ENCODE results near the gene AFAP1L1. TPM values are rescaled to one million over a fixed set of nuclear protein-coding genes. Genes with fewer than 3 reads are reported as not detected.

Gene AFAP1L1
- total and polyA plus RNA-seq, 2 of the 13 experiments (the other 11 are each of a cell fraction or from before 2014, with no cell fraction given), result 0.38 to 1.0 TPM

DNA sequence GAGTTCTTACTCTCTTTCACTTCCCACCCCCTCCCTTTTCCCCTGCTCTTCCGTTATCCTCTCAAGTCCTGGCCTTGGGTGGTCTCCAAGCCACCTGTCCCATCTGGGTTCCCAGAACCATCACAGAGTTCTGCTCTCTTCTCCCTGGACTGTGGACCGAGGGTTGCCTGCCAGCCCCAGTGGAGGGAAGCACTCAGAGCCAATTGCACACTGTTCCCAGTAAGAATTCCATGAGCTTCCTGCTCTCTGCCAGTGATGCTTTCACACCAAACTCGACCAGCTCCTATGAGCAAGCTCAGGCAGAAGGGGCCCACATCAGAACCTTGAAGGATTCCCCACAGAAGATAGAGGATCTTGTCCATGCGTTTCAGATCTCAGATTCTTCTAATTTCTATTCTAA is 20.1 kb upstream of the AFAP1L1 start:
- Histone ChIP-seq H3K27ac (ENCODE audit: extremely low read length, insufficient read depth, low read length) (no peak overlapping the region), H3K9me3 (ENCODE audit: low read length) (no peaks in the 10 kb centered on the region), H3K4me2 (ENCODE audit: low read depth, low read length) (no peak overlapping the region), H2AFZ (ENCODE audit: low read length) (no peak overlapping the region), H3K4me3 (replicated peaks in 1 of 3; ENCODE audit: insufficient read depth in 1 of 3, low read depth in 2 of 3, low read length in 3 of 3) (no peak overlapping the region), H3K27me3 (ENCODE audit: control insufficient read depth in 1 of 2, insufficient read depth in 2 of 2, low read length in 2 of 2) (no peaks in the 10 kb centered on the region), H3K4me1 (ENCODE audit: insufficient read depth, low read length) (no peaks in the 10 kb centered on the region), H3K36me3 (replicated peaks in 1 of 2; ENCODE audit: control insufficient read depth in 1 of 2, insufficient read depth in 2 of 2, low read length in 2 of 2) (no peaks in the 10 kb centered on the region), H3K9ac (ENCODE audit: insufficient read depth, low read depth, low read length) (no peak overlapping the region), H4K20me1 (ENCODE audit: insufficient read depth, low read length) (no peaks in the 10 kb centered on the region), H3K79me2 (ENCODE audit: insufficient read depth, low read length) (no peaks in the 10 kb centered on the region)
- in situ Hi-C loops (cut with HindIII; ENCODE audit: extremely low pct_ligation_motif_present, low pct_unique_long_range_greater_than_20kb), result no loop called here
- no peak for FAIRE-seq
- ChIA-PET CTCF (ENCODE audit: low intra/inter-chr PET ratio, low total read pairs) (no interaction called here), POLR2A (no interaction called here)
- no TSS peak for BruUV-seq (replicated peaks)
- TF ChIP-seq ZNF382 (CRISPR knock-in tag; IDR thresholded peaks at IDR 0.05; ENCODE audit: borderline replicate concordance) (no peak), GTF3A (CRISPR knock-in tag; conservative IDR thresholded peaks at IDR 0.05) (no peak), ZNF33A (CRISPR knock-in tag; IDR thresholded peaks at IDR 0.05; ENCODE audit: borderline replicate concordance) (no peak), PHF20 (CRISPR knock-in tag; IDR thresholded peaks at IDR 0.05) (no peak), RFXANK (CRISPR knock-in tag; IDR thresholded peaks at IDR 0.05) (no peak), TBP (CRISPR knock-in tag; IDR thresholded peaks at IDR 0.05) (no peak), ZMYM4 (CRISPR knock-in tag; IDR thresholded peaks at IDR 0.05) (no peak), KDM5B (CRISPR knock-in tag; IDR thresholded peaks at IDR 0.05; ENCODE audit: borderline replicate concordance) (no peak), ZKSCAN5 (CRISPR knock-in tag; IDR thresholded peaks at IDR 0.05) (no peak), FOXO1 (CRISPR knock-in tag; IDR thresholded peaks at IDR 0.05) (no peak), PAX8 (CRISPR knock-in tag; IDR thresholded peaks at IDR 0.05; ENCODE audit: borderline replicate concordance) (no peak), NCOA2 (CRISPR knock-in tag; IDR thresholded peaks at IDR 0.05) (no peak)
- TF ChIP-seq, protein P1, sequence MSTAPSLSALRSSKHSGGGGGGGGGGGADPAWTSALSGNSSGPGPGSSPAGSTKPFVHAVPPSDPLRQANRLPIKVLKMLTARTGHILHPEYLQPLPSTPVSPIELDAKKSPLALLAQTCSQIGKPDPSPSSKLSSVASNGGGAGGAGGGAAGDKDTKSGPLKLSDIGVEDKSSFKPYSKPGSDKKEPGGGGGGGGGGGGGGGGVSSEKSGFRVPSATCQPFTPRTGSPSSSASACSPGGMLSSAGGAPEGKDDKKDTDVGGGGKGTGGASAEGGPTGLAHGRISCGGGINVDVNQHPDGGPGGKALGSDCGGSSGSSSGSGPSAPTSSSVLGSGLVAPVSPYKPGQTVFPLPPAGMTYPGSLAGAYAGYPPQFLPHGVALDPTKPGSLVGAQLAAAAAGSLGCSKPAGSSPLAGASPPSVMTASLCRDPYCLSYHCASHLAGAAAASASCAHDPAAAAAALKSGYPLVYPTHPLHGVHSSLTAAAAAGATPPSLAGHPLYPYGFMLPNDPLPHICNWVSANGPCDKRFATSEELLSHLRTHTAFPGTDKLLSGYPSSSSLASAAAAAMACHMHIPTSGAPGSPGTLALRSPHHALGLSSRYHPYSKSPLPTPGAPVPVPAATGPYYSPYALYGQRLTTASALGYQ (CRISPR knock-in tag; IDR thresholded peaks at IDR 0.05), result no peak
- 44% methylated on average over 4 of the region's 4 CpGs for WGBS (ENCODE audit: low lambda C conversion rate)
- no peak for ATAC-seq
- DNase-seq (ENCODE audit: low spot score), result no peak
- intact Hi-C loops (cut with micrococcal nuclease; ENCODE audit: unreplicated experiment), result no loop called here

Data from HepG2 (cell line).